GM20000 (cell line): Measurements from ENCODE around the gene DGCR2.
"Not testable (repeated sequence)": the region's sequence is repeated elsewhere in the genome, so short reads cannot be mapped to it uniquely, and the experiment has no call there.

Source experiments
- DNase-seq: peaks from one replicate; pipeline ENCODE4 v3.0.0; 2012; ENCODE audit warnings: low spot score
- TF ChIP-seq, protein P1 (sequence below): IDR thresholded peaks from 2 replicates; pipeline ENCODE4 v1.5.1; 2012; ENCODE audit warnings: mild to moderate bottlenecking, control low read depth; ENCODE audit errors: extremely low read depth, missing control alignments

Gene DGCR2

DNA sequence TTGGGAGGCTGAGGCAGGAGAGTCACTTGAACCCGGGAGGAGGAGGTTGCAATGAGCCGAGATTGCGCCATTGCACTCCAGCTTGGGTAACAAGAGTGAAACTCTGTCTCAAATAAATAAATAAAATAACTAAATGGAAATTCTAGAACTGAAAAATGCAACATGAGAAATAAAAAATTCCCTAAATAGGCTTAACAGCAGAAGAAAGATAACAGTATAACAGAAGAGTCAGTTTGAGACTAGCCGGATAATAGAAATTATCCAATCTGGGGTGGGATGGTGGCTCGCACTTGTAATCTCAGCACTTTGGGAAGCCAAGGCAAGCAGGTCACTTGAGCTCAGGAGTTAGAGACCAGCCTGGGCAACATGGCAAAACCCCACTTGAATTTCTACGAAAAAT is 42.2 kb upstream of the DGCR2 start:
- DNase-seq, result no peak
- TF ChIP-seq, protein P1, sequence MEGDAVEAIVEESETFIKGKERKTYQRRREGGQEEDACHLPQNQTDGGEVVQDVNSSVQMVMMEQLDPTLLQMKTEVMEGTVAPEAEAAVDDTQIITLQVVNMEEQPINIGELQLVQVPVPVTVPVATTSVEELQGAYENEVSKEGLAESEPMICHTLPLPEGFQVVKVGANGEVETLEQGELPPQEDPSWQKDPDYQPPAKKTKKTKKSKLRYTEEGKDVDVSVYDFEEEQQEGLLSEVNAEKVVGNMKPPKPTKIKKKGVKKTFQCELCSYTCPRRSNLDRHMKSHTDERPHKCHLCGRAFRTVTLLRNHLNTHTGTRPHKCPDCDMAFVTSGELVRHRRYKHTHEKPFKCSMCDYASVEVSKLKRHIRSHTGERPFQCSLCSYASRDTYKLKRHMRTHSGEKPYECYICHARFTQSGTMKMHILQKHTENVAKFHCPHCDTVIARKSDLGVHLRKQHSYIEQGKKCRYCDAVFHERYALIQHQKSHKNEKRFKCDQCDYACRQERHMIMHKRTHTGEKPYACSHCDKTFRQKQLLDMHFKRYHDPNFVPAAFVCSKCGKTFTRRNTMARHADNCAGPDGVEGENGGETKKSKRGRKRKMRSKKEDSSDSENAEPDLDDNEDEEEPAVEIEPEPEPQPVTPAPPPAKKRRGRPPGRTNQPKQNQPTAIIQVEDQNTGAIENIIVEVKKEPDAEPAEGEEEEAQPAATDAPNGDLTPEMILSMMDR, result no peak

DNA sequence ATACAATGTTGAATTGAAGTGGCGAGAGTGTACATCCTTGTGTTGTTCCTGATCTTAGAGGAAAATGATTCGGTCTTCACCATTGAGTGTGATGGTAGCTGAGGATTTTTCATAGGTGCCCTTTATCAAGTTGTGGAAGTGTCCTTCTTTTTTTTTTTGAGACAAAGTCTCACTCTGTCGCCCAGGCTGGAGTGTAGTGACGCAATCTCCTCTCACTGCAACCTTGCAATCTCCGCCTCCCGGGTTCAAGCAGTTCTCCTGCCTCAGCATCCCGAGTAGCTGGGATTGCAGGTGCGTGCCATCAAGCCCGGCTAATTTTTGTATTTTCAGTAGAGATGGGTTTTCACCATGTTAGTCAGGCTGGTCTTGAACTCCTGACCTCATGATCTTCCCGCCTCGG is 36.4 kb upstream of the DGCR2 start:
- DNase-seq, result not testable (repeated sequence)

DNA sequence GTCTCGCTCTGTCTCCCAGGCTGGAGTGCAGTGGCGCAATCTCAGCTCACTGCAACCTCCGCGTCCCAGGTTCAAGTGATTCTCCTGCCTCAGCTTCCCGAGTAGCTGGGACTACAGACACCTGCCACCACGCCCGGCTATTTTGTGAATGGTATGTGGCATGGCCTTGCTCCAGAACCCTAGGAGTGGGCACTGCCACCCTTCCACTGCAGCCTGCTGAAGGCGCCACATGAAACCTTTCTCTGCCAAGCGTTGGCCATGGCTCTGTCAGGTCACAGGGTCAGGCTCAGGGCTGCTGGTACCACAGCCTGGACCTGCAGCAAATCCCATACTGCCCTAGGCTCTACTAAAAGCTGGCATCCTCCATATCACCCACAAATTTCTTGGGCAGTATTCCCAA is 33.9 kb upstream of the DGCR2 start:
- not testable (repeated sequence) for DNase-seq

DNA sequence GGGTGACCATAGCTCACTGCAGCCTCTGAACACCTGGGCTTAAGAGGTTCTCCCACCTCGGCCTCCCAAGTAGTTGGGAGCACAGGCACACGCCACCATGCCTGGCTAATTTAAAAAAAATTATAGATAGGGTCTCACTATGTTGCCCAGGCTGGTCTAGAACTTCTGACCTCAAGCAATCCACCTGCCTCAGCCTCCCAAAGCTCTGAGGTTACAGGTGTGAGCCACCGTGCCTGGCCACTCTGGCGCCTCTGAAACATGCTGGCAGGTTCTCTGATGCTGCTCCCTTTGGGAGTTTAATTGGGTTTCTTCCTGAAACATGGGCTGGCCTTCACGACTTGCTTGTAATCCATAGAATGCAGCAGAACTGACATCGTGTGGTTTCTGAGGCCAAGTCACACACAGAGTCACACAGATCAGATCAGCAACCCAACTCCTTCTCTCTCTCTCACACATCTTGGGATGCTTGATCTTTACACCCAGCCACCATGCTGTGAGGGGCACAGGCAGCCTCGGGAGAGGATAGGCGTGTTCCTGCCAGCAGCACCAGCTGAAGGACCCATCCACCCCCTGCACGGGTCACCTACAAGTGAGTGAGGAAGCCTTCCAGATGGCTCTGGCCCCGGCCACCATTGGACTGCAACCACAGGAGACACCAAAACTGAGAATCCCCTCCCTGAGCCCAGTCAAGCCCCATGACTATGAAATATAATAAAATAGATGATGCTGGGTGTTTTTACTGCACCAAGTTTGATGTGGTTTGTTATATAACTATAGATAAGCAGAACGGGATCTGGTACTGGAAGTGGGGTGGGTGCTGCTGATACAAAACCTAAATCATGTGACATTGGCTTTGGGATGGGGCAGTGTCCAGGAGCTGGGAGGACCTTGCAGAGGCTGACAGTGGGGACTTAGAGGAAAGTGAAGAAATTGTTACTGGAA is 31.0 kb upstream of the DGCR2 start:
- TF ChIP-seq, protein P1, result no peak
- DNase-seq, result no peak

DNA sequence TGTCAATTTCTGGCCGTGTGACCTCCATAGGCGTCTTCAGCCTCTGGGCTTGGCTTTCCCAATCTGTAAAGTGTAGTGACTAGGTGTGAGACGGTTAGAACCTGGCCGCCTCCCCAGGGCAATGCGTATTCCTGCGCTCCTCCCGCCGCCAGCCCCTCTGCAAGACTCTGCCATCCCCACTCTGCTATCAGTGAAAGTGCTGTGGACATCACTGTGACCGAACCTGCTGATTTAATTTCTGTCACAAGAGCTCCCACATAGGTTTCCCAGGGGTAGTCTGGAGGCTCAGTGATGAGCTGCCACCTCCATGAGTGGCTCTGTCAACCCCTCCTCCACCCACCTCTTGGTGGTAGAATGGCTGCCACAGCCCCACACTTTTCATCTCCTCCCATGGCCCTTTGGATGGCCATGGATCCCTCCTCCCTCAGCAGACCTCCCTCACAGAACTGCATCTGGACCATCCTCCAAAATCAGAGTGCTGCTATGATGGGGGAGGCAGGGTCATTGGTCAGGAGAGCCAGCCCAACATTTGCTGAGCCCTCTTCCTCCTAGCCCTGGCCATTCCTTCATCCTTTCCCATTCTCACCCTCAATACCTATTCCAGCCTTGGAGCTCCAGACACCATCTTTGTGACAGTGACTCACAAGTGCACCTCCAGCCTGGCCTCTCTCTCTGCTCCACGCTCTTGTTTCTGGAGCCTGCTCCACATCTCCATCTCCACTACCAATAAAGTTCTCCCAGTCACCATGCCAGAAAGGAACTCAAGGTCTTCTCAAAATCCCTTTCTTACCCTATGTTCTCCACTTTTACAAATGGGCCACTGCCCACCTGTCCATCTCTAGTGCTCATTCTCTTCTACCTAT is 29.3 kb upstream of the DGCR2 start:
- no peak for DNase-seq
- TF ChIP-seq, protein P1, result no peak

DNA sequence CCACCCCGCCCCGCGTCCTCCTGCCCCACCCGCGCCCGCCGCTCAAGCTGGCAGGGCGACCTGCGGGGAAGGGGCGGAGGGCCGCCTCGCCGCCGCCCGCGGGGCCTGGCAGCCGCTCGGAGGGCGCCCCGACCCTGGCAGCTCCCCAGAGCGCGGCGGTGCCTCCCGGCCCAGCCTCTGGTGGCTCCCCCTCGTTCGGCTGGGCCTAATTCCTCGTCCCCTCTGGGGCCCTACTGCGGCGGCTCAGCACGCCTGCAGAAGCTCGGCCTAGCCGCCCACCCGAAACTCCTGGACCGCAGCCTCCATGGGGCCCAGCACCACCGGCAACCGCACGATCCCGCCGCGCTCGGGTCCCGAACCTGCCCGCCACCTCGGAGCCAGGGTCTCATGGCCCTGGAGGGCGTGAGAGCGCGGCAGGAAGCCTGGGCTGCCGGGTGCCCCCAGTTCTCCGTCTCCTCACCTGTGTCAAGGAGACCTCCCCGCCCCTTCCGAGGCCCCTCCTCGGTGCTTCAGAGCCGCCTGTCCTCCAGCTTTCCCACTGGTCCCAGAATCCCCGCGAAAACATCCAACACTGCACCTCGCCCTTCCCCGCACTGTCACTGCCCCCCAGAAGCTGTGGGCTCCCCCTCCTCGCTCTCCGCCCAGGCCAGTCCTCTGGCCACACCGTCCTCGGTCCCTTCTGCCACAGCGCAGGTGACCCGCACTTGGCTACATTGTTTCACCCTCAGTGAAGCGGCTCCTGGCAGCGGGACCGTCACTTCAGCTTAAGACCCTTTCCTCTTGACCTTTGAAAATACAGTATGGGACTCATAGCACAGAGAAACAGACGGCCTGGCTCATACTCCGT is 28.5 kb upstream of the DGCR2 start:
- TF ChIP-seq, protein P1, result no peak
- DNase-seq, result no peak

DNA sequence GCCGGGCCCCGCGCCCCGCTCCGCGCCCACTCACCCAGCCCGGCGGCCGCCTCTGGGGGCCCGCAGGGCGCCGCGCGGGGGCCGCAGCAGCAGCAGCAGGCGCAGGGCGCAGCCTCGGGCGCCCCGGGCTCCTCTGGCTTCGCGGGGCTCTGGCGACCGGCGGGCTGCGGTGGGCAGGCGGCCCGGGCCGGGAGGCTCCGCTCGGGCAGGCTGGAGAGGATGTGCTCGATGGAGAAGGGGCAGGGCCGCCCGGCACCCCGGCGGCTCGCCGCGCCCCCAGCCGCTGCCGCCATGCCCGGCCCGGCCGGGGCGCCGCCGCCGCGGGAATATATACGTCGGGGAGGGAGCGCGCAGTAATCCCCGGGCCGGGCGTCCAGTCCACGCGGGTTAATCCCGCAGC is 27.8 kb upstream of the DGCR2 start, which contains the start of gene GSC2:
Gene GSC2 (minus strand): TSS at position 302 of the 400 bp plus-strand sequence. CDS start 9 bp downstream, at position 293.
- TF ChIP-seq, protein P1, result no peak
- peak; percentile 45 for DNase-seq
